H1 (cell line): Measurements from ENCODE around the gene FAM3B. TPM values are rescaled to one million over a fixed set of nuclear protein-coding genes. Genes with fewer than 3 reads are reported as not detected.

Experiments used
- CTCF ChIA-PET: fragments of 300-600 bp; sonication (Branson Sonifier 250); formaldehyde crosslinking; loops from one replicate; lab custom pipeline; 2021; ENCODE audit not compliant: partially characterized antibody; lab: Charles Lee
- POLR2A ChIA-PET: fragments of 300-600 bp; sonication (Branson Sonifier 250); formaldehyde crosslinking; loops from one replicate; lab custom pipeline; 2021; ENCODE audit warnings: inconsistent platforms; ENCODE audit not compliant: partially characterized antibody; lab: Charles Lee
- DNase-seq, 2 experiments: peaks; one replicate each; pipeline versions ENCODE4 v3.0.0 to v3.0.0-alpha.2; 2010 to 2022; ENCODE audit warnings: low spot score in 2 of 2, low read depth in 1 of 2, mixed read lengths in 1 of 2
- FAIRE-seq: peaks from 2 replicates; lab custom pipeline; 2011; peaks lifted over from hg19 to GRCh38; lab: Jason Lieb, UNC
- H2AFZ ChIP-seq: 2 replicates; pipeline ENCODE4 v1.8.1; 2012; ENCODE audit warnings: low read length, inconsistent platforms
- H2AK5ac ChIP-seq: 2 replicates; pipeline ENCODE4 v1.6.1; 2013; ENCODE audit warnings: low read depth, low read length
- H2BK120ac ChIP-seq: replicated peaks from 2 replicates; pipeline ENCODE3; 2013; ENCODE audit warnings: low read depth, low read length, inconsistent platforms
- H2BK12ac ChIP-seq: 2 replicates; pipeline ENCODE4 v1.6.1; 2013; ENCODE audit warnings: low read depth, low read length
- H2BK15ac ChIP-seq: 2 replicates; pipeline ENCODE4 v1.6.1; 2013; ENCODE audit warnings: low read length
- H2BK20ac ChIP-seq: 2 replicates; pipeline ENCODE4 v1.6.1; 2013; ENCODE audit warnings: low read length
- H2BK5ac ChIP-seq: 2 replicates; pipeline ENCODE4 v1.6.1; 2013; ENCODE audit warnings: low read depth, low read length
- H3K14ac ChIP-seq: 2 replicates; pipeline ENCODE4 v1.6.1; 2013; ENCODE audit warnings: inconsistent platforms; ENCODE audit not compliant: insufficient read length
- H3K18ac ChIP-seq: 2 replicates; pipeline ENCODE4 v1.6.1; 2013; ENCODE audit warnings: low read length; ENCODE audit errors: extremely low read depth
- H3K23ac ChIP-seq: 2 replicates; pipeline ENCODE4 v1.6.1; 2013; ENCODE audit warnings: inconsistent platforms; ENCODE audit not compliant: insufficient read length
- H3K23me2 ChIP-seq: 2 replicates; pipeline ENCODE4 v1.6.1; 2013; ENCODE audit warnings: low read depth, low read length
- H3K27ac ChIP-seq: 2 replicates; pipeline ENCODE4 v1.6.1; 2011; ENCODE audit warnings: low read depth, low read length, inconsistent platforms
- H3K27me3 ChIP-seq, 4 experiments: replicated peaks in 1 of 4; 1 replicate in 1 of 4; 2 replicates in 3 of 4; pipeline versions ENCODE4 v1.6.1 to v1.8.1; 2011 to 2013; ENCODE audit warnings: low read length in 3 of 4, mild to moderate bottlenecking in 3 of 4, inconsistent platforms in 2 of 4, mixed read lengths in 2 of 4, moderate library complexity in 1 of 4; ENCODE audit not compliant: control insufficient read depth in 3 of 4, insufficient read depth in 3 of 4; ENCODE audit errors: extremely low read depth in 1 of 4
- H3K36me3 ChIP-seq, 4 experiments: 2 replicates each; pipeline versions ENCODE4 v1.6.1 to v1.8.1; 2011 to 2013; ENCODE audit warnings: mild to moderate bottlenecking in 4 of 4, low read length in 3 of 4, moderate library complexity in 2 of 4, control low read depth in 1 of 4, inconsistent platforms in 1 of 4; ENCODE audit not compliant: insufficient read depth in 4 of 4, control insufficient read depth in 2 of 4
- H3K4ac ChIP-seq: replicated peaks from 2 replicates; pipeline ENCODE3; 2013; ENCODE audit warnings: low read length, low read depth, mixed read lengths, inconsistent platforms; ENCODE audit not compliant: insufficient read length
- H3K4me1 ChIP-seq, 4 experiments: replicated peaks in 1 of 4; 1 replicate in 1 of 4; 2 replicates in 3 of 4; pipeline versions ENCODE4 v1.6.1 to v1.8.1; 2011 to 2013; ENCODE audit warnings: low read length in 3 of 4, inconsistent platforms in 2 of 4, mixed read lengths in 1 of 4; ENCODE audit not compliant: insufficient read depth in 4 of 4, control insufficient read depth in 3 of 4
- H3K4me2 ChIP-seq, 2 experiments: 2 replicates each; pipeline versions ENCODE4 v1.6.1 to v1.8.1; 2011 to 2013; ENCODE audit warnings: low read depth in 2 of 2, low read length in 2 of 2, control low read depth in 1 of 2, inconsistent platforms in 1 of 2, mild to moderate bottlenecking in 1 of 2; ENCODE audit not compliant: insufficient read depth in 1 of 2
- H3K4me3 ChIP-seq, 4 experiments: fragments of 200-600, 300-600 bp in 1 of 4; sonication (generic), shearing (Covaris generic), sonication (Bioruptor Twin) in 1 of 4; 2 replicates each; pipeline versions ENCODE4 v1.5.1 to v1.8.1; 2011 to 2016; ENCODE audit warnings: low read length in 4 of 4, low read depth in 3 of 4, control low read depth in 2 of 4, inconsistent platforms in 2 of 4, mild to moderate bottlenecking in 2 of 4, mixed read lengths in 1 of 4, moderate library complexity in 1 of 4; ENCODE audit not compliant: insufficient read depth in 2 of 4; ENCODE audit errors: extremely low read depth in 1 of 4
- H3K56ac ChIP-seq: replicated peaks from 2 replicates; pipeline ENCODE3; 2013; ENCODE audit warnings: low read depth, mild to moderate bottlenecking, mixed read lengths, low read length, inconsistent platforms; ENCODE audit not compliant: insufficient read length
- H3K79me1 ChIP-seq: 2 replicates; pipeline ENCODE4 v1.6.1; 2013; ENCODE audit warnings: low read depth, low read length, control low read depth
- H3K79me2 ChIP-seq, 2 experiments: 2 replicates each; pipeline versions ENCODE4 v1.6.1 to v1.8.1; 2012 to 2013; ENCODE audit warnings: low read length in 2 of 2, mild to moderate bottlenecking in 2 of 2, inconsistent platforms in 1 of 2; ENCODE audit not compliant: insufficient read depth in 2 of 2, control insufficient read depth in 1 of 2
- H3K9ac ChIP-seq, 4 experiments: replicated peaks in 1 of 4; 1 replicate in 1 of 4; 2 replicates in 3 of 4; pipeline versions ENCODE4 v1.6.1 to v1.8.1; 2011 to 2013; ENCODE audit warnings: low read depth in 3 of 4, low read length in 3 of 4, control low read depth in 2 of 4, mild to moderate bottlenecking in 2 of 4, moderate library complexity in 2 of 4, inconsistent platforms in 1 of 4; ENCODE audit errors: extremely low read depth in 1 of 4
- H3K9me3 ChIP-seq, 2 experiments: 2 replicates each; pipeline versions ENCODE4 v1.6.1 to v1.8.1; 2012 to 2013; ENCODE audit warnings: mild to moderate bottlenecking in 2 of 2, moderate library complexity in 2 of 2, control low read depth in 1 of 2, inconsistent platforms in 1 of 2, low read depth in 1 of 2, low read length in 1 of 2, mixed read lengths in 1 of 2; ENCODE audit not compliant: insufficient read depth in 2 of 2
- H4K20me1 ChIP-seq, 2 experiments: replicated peaks in 1 of 2; 2 replicates each; pipeline versions ENCODE3 to v1.8.1; 2011 to 2013; ENCODE audit warnings: inconsistent platforms in 2 of 2, low read length in 2 of 2, mild to moderate bottlenecking in 1 of 2; ENCODE audit not compliant: insufficient read depth in 2 of 2, control insufficient read depth in 1 of 2
- H4K5ac ChIP-seq: 2 replicates; pipeline ENCODE4 v1.6.1; 2013; ENCODE audit warnings: low read length, low read depth, mixed read lengths, inconsistent platforms; ENCODE audit not compliant: insufficient read length
- H4K8ac ChIP-seq: 2 replicates; pipeline ENCODE4 v1.8.0; 2013; ENCODE audit warnings: mild to moderate bottlenecking, moderate library complexity, low read length, inconsistent platforms; ENCODE audit not compliant: insufficient read depth; ENCODE audit errors: extremely low read depth
- H4K91ac ChIP-seq: replicated peaks from 2 replicates; pipeline ENCODE3; 2013; ENCODE audit warnings: low read length, mixed read lengths, inconsistent platforms; ENCODE audit not compliant: insufficient read length
- BRCA1 ChIP-seq: IDR thresholded peaks from 2 replicates; pipeline ENCODE4 v1.6.1; 2012; ENCODE audit warnings: low read depth, low read length, improper control_type of control experiment
- CBX8 ChIP-seq: fragments of 300-800, 300-1000 bp; sonication (generic); IDR thresholded peaks from 2 replicates; pipeline ENCODE4 v1.7.1; 2016; ENCODE audit warnings: low read depth, low read length, borderline replicate concordance
- CTCF ChIP-seq, 3 experiments: IDR thresholded peaks; 1 replicate in 2 of 3; 2 replicates in 1 of 3; pipeline versions ENCODE4 v1.5.1 to v1.6.1; 2011; ENCODE audit warnings: low read length in 3 of 3, mild to moderate bottlenecking in 3 of 3, inconsistent platforms in 2 of 3, low read depth in 1 of 3, moderate library complexity in 1 of 3; ENCODE audit not compliant: insufficient read depth in 1 of 3; ENCODE audit errors: control extremely low read depth in 1 of 3
- EGR1 ChIP-seq: IDR thresholded peaks from 2 replicates; pipeline ENCODE4 v1.6.1; 2011; ENCODE audit warnings: low read depth, low read length, borderline replicate concordance
- POU5F1 ChIP-seq: IDR thresholded peaks from 2 replicates; pipeline ENCODE4 v1.6.1; 2011; ENCODE audit warnings: low read depth, mild to moderate bottlenecking, low read length, moderate library complexity
- SAP30 ChIP-seq: fragments of 300-600 bp; sonication (generic); IDR thresholded peaks from 2 replicates; pipeline ENCODE4 v1.7.1; 2012; ENCODE audit warnings: low read length, moderate library complexity, mild to moderate bottlenecking, inconsistent platforms; ENCODE audit not compliant: insufficient read depth, insufficient replicate concordance
- SP4 ChIP-seq: IDR thresholded peaks from 2 replicates; pipeline ENCODE4 v1.6.1; 2012; ENCODE audit warnings: low read length, inconsistent platforms
- SRF ChIP-seq: IDR thresholded peaks from 2 replicates; pipeline ENCODE4 v1.6.1; 2011; ENCODE audit warnings: mild to moderate bottlenecking, low read depth, low read length, moderate library complexity
- TAF1 ChIP-seq: IDR thresholded peaks from 2 replicates; pipeline ENCODE4 v1.6.1; 2011; ENCODE audit warnings: mild to moderate bottlenecking, low read depth, low read length
- TCF12 ChIP-seq: IDR thresholded peaks from 2 replicates; pipeline ENCODE4 v1.6.1; 2011; ENCODE audit warnings: low read depth, mild to moderate bottlenecking, low read length
- USF2 ChIP-seq: IDR thresholded peaks from 2 replicates; pipeline ENCODE4 v1.6.1; 2011; ENCODE audit warnings: low read length, improper control_type of control experiment
- YY1 ChIP-seq: IDR thresholded peaks from 2 replicates; pipeline ENCODE4 v1.6.1; 2011; ENCODE audit warnings: low read depth, mild to moderate bottlenecking, low read length
- WGBS, 2 experiments: shearing (Covaris generic) in 1 of 2; methylation state at CpG; one replicate each; pipeline versions ENCODE4 v1.1.6 to v1.1.7; 2013 to 2015; ENCODE audit warnings: low lambda C conversion rate in 2 of 2, mixed read lengths in 2 of 2, inconsistent platforms in 1 of 2, low coverage in 1 of 2, missing lambda C conversion rate in 1 of 2; ENCODE audit not compliant: insufficient replicate concordance in 2 of 2, insufficient coverage in 1 of 2, insufficient read length in 1 of 2; ENCODE audit errors: extremely low coverage in 1 of 2, missing lambda C conversion rate in 1 of 2; 5-methylcytosine and 5-hydroxymethylcytosine counted together
- polyA plus RNA-seq, 7 experiments: library from polyadenylated mRNA; depleted of rRNA in 3 of 7; stranded (reverse) in 5 of 7; unstranded in 2 of 7; fragments of >200 nt in 5 of 7; fragments of 200-250 nt in 2 of 7; gene quantifications; 1 replicate in 5 of 7; 2 replicates in 1 of 7; 4 replicates in 1 of 7; pipeline versions ENCODE4 v1.2.1 to v1.2.3, GENCODE V29; 2011 to 2013; ENCODE audit warnings: missing spikeins in 2 of 7, mixed read lengths in 2 of 7
- total RNA-seq: library from RNA; stranded (reverse); fragmentation: NEBNext Ultra II Directional; extraction: Animal tissue kit (Norgen Biotek cat#: 25700); gene quantifications from 2 replicates; pipeline ENCODE4 v1.2.1, GENCODE V29; 2021

FAM3B gene
- total and polyA plus RNA-seq, 2 of the 8 experiments (the other 6 are each of a cell fraction or from before 2014, with no cell fraction given): 2.0 TPM

DNA sequence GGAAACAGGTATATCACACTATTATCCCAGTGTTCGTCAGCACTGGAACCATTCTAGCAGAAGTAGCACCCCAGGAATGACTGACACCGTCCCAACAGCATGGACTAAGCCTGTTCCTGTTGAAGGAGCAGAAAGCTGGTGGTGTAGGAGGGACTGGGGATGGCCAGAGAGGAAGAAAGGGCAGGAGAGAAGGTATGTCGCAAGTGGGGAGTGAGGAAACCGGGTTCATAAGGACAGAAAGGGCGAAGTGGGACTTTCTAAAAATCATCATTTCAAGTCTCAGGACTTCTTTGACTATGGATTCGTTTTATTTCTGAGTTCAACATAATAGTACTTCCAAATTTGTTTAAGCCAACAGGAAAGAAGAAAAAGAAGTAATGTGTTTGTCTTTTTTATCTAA, 89.7 kb downstream of the FAM3B start:
- no peak overlapping the region for H2BK12ac ChIP-seq
- H3K4ac ChIP-seq: no peak overlapping the region
- CTCF ChIA-PET: no interaction called here
- no peaks in the 10 kb centered on the region for H3K9me3 ChIP-seq
- H3K4me3 ChIP-seq: no peak overlapping the region
- no peak overlapping the region for H3K14ac ChIP-seq
- no peak overlapping the region for H3K4me2 ChIP-seq
- no peaks in the 10 kb centered on the region for H3K4me1 ChIP-seq
- no peaks in the 10 kb centered on the region for H4K20me1 ChIP-seq
- no peak overlapping the region for H2BK15ac ChIP-seq
- H4K91ac ChIP-seq: no peak overlapping the region
- no peak overlapping the region for H3K56ac ChIP-seq
- H3K27me3 ChIP-seq: no peaks in the 10 kb centered on the region
- H3K36me3 ChIP-seq: no peaks in the 10 kb centered on the region
- H2BK120ac ChIP-seq: no peak overlapping the region
- H3K79me2 ChIP-seq: no peaks in the 10 kb centered on the region
- no peaks in the 10 kb centered on the region for H3K23me2 ChIP-seq
- FAIRE-seq (no peak), DNase-seq (no peak)
- no peak overlapping the region for H4K5ac ChIP-seq
- no peak overlapping the region for H2AK5ac ChIP-seq
- H3K9ac ChIP-seq: no peak overlapping the region
- H3K79me1 ChIP-seq: no peaks in the 10 kb centered on the region
- WGBS, 2 experiments: 89% methylated on average over 6 of the region's 6 CpGs; no CpG with 5 or more reads in 1 of the 2 experiments
- POLR2A ChIA-PET: no interaction called here
- no peak overlapping the region for H4K8ac ChIP-seq
- no peak overlapping the region for H2BK20ac ChIP-seq
- no peak overlapping the region for H2BK5ac ChIP-seq
- H3K27ac ChIP-seq: no peak overlapping the region
- no peak overlapping the region for H2AFZ ChIP-seq
- H3K23ac ChIP-seq: no peak overlapping the region
- H3K18ac ChIP-seq: no peak overlapping the region
- TF ChIP-seq YY1 (no peak), SRF (no peak), SP4 (no peak), CTCF (IDR thresholded peaks at IDR 0.05; ENCODE audit: control extremely low read depth in 1 of 3, insufficient read depth in 1 of 3, low read depth in 1 of 3, low read length in 3 of 3) (no peak), USF2 (no peak), TCF12 (no peak), TAF1 (no peak), EGR1 (no peak), SAP30 (no peak), POU5F1 (no peak), BRCA1 (no peak), CBX8 (no peak)
